GM19238 (cell line): Measurements from ENCODE around the gene MT1B.
"Not testable (repeated sequence)": the region's sequence is repeated elsewhere in the genome, so short reads cannot be mapped to it uniquely, and the experiment has no call there.

Experiments used
- DNase-seq: peaks from one replicate; pipeline ENCODE4 v3.0.0; 2011; ENCODE audit warnings: low spot score; ENCODE audit not compliant: insufficient read length

Gene MT1B

DNA sequence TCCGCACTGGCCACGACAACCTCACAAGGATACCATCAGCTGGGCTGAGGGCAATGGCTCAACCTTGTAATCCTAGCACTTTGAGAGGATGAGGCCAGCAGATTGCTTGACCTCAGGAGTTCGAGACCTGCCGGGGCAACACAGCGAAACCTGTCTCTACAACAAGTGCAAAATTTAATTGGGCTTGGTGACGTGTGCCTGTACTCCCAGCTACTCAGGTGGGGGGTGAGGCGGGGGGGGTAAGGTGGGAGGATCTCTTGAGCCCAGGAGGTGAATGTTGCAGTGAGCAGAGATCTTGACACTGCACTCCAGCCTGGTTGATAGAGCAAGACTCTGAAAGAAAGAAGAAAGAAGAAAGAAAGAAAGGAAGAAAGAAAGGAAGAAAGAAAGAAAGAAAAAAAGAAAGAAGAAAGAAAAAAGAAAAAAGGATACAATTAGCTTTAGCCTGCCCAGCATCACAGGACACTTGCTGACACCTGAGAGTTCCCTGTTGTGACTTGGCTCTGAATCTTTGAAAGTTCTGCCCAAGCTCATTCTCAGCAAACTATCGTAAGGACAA is 31.3 kb upstream of the MT1B start:
- no peak for DNase-seq

GRCh38 chr16:56621665-56622445 is 29.8 kb upstream of the MT1B start:
- DNase-seq = not testable (repeated sequence)

DNA sequence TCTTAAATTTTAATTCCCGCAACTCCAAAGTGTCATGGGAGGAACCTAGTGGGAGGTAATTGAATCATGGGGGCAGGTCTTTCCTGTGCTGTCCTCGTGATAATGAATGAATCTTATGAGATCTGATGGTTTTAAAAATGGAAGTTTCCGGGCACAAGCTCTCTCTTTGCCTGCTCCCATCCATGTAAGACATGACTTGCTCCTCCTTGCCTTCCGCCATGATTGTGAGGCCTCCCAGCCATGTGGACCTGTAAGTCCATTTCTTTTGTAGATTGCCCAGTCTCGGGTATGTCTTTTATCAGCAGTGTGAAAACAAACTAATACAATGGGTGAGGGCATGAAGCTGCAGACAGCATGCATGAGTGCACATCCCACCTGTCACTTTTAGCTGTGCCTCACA is 28.5 kb upstream of the MT1B start:
- not testable (repeated sequence) for DNase-seq

- no peak for DNase-seq
These were observed 28.0 kb upstream of the MT1B start for GRCh38 chr16:56623637-56624036.

DNA sequence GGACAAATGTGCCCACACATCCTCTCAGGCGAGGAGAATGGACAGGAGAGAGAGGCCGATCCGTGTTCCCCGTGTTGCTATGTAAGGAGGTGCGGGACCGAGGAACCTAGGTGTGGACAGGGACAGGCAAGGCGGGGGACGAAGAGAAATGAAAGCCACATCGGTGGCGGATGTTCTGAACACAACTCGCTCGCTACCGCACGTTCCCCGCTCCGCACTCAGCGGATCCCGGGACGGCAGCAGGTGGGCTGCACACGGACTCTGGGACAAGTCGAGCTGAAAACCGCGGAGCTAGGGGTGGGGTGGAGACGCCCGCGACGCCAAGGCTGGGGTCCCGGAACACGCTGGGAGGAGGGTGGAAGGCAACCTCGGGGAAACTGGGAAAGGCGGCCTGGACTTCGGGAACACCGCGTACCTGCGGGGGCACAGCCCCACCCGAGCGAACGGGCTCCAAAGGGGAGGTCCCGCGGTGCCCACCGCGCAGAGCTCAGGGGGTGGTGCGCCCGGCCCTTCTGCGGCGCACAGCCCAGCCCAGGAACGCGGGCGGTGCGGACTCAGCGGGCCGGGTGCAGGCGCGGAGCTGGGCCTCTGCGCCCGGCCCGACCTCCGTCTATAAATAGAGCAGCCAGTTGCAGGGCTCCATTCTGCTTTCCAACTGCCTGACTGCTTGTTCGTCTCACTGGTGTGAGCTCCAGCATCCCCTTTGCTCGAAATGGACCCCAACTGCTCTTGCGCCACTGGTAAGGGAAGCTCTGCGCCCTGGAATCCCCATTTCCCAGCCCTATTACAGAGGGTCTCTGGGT is 26.3 kb upstream of the MT1B start, which contains the start of gene MT1E:
Gene MT1E (plus strand): TSS at position 642 of the 803 bp plus-strand sequence. CDS start 71 bp downstream, at position 713.
- no peak for DNase-seq

GRCh38 chr16:56625943-56626654 is 25.6 kb upstream of the MT1B start:
- DNase-seq = no peak

- DNase-seq = no peak
These were observed 25.0 kb upstream of the MT1B start for GRCh38 chr16:56626685-56627084.

GRCh38 chr16:56628486-56629350 is 23.0 kb upstream of the MT1B start:
- no peak for DNase-seq

DNA sequence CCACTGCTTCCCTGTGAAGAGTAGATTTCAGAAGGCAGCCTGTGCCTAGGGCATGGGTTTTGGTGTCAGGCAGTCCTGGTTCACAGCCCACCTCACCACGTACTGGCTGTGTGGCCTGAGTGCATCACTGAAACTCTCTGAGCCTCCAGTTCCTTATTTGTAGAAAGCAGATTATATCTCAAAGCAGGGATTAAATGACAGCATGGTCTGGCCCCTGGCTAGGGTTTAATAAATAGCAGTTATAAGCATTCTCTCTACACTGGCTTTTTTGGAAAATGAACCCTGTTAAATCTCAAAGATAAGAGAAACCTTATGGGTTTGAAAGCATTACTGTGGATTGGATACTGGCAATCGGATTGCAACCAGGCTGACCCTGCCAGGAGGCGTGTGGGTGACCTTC is 22.2 kb upstream of the MT1B start:
- DNase-seq = no peak

GRCh38 chr16:56630134-56630533 is 21.6 kb upstream of the MT1B start:
- peak; percentile 66 for DNase-seq

DNA sequence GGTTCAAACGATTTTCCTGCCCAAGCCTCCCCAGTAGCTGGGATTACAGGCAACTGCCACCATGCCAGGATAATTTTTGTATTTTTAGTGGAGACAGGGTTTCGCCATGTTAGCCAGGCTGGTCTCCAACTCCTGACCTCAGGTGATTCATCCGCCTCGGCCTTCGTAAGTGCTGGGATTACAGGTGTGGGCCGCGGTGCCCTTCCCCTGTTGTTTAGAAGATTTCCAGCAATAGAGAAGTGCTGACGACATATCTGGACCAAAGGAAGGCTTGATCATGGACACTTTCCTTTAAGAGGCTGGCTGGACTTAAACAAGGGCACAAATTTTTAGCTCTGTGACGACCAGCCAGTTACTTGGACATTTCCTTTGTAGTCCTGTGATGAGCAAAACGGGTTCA is 20.5 kb upstream of the MT1B start:
- no peak for DNase-seq

GRCh38 chr16:56631832-56632155 is 19.9 kb upstream of the MT1B start:
- no peak for DNase-seq

DNA sequence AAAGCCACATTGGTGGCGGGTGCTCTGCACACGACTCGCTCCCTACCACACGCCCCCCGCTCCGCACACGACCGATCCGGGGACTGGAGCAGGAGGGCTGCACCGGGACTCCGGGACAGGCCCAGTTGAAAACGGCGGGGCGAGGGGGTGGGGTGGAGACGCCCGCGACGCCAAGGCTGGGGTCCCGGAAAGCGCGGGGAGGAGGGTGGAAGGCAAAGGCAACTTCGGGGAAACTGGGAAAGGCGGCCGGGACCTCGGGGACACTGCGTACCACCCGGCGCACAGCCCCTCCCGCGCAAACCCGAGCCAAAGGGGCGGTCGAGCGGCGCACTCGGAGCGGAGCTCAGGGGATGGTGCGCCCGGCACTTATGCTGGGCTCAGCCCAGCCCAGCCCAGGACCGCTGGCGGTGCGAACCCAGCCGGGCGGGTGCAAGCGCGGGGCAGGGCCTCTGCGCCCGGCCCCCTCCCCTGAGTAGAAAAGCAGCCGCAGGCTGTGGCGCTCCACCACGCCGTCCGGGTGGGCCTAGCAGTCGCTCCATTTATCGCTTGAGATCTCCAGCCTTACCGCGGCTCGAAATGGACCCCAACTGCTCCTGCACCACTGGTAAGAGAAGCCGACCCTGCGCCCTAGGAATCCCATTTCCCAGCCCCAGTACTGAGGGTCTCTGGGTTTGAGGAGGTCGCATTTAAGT is 19.4 kb upstream of the MT1B start, which contains the start of gene MT1M:
Gene MT1M (plus strand): TSS at position 504 of the 692 bp plus-strand sequence. CDS start 73 bp downstream, at position 577.
- no peak for DNase-seq

DNA sequence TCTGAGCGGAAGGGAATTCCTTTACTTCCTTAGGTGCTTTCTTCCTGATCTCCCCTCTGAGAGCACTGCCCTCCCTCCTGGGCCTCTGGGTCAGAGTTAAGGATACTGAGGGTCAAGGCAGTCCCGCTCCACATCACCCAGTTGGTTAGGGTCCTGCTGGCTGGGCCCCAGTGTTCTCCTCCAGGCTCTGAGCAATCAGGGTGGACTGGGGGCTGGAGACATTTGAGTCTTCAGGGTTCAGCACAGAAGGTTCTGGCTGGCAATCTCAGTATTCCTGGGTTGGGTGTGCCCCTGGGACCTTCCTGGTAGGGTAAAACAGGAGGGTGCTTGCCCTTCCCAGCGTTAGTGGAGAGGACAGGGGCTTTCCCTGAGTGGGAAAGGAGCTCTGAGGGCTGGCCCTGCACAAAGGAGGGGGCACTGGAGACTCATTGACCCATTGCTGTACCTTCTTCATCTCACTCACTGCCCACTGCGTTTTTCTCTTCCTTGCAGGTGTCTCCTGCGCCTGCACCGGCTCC is 18.8 kb upstream of the MT1B start:
- no peak for DNase-seq

GRCh38 chr16:56633535-56633934 is 18.2 kb upstream of the MT1B start:
- no peak for DNase-seq

- no peak for DNase-seq
These were observed 16.8 kb upstream of the MT1B start for GRCh38 chr16:56634715-56635440.

- no peak for DNase-seq
These were observed 16.2 kb upstream of the MT1B start for GRCh38 chr16:56635441-56635967.

GRCh38 chr16:56636616-56637413 is 14.9 kb upstream of the MT1B start:
- no peak for DNase-seq
